Endothelial cell (in vitro differentiated cells): ENCODE results near the gene RNF123. TPM values are rescaled to one million over a fixed set of nuclear protein-coding genes. Genes with fewer than 3 reads are reported as not detected.

Experiments
- DNase-seq: peaks from one replicate; pipeline ENCODE4 v3.0.0; 2021; ENCODE audit warnings: low spot score
- H3K27ac Mint-ChIP-seq: one replicate; pipeline ENCODE4 v1.8.0; 2021; ENCODE audit warnings: mixed read lengths, inconsistent platforms; ENCODE audit not compliant: unreplicated experiment
- H3K27me3 Mint-ChIP-seq: one replicate; pipeline ENCODE4 v1.8.0; 2021; ENCODE audit warnings: mild to moderate bottlenecking, moderate library complexity, mixed read lengths, inconsistent platforms; ENCODE audit not compliant: unreplicated experiment
- H3K36me3 Mint-ChIP-seq: one replicate; pipeline ENCODE4 v1.8.0; 2021; ENCODE audit warnings: mild to moderate bottlenecking, low read depth, mixed read lengths, inconsistent platforms; ENCODE audit not compliant: unreplicated experiment
- H3K4me1 Mint-ChIP-seq: one replicate; pipeline ENCODE4 v1.8.0; 2021; ENCODE audit warnings: mild to moderate bottlenecking, mixed read lengths, inconsistent platforms; ENCODE audit not compliant: unreplicated experiment
- H3K4me3 Mint-ChIP-seq: one replicate; pipeline ENCODE4 v1.8.0; 2021; ENCODE audit warnings: mild to moderate bottlenecking, mixed read lengths, inconsistent platforms; ENCODE audit not compliant: unreplicated experiment
- H3K9me3 Mint-ChIP-seq: one replicate; pipeline ENCODE4 v1.8.0; 2021; ENCODE audit warnings: mixed read lengths, inconsistent platforms; ENCODE audit not compliant: unreplicated experiment
- CTCF ChIP-seq: fragments of 200-600 bp; sonication (generic); IDR thresholded peaks from one replicate; pipeline ENCODE4 v1.5.0; 2021; ENCODE audit warnings: antibody characterized with exemption; ENCODE audit not compliant: unreplicated experiment
- total RNA-seq: library from RNA; stranded (reverse); fragmentation: NEBNext Ultra II Directional; extraction: Animal tissue kit (Norgen Biotek cat#: 25700); gene quantifications from one replicate; pipeline ENCODE4 v1.2.1, GENCODE V29; 2021; ENCODE audit not compliant: unreplicated experiment

RNF123 gene
- total RNA-seq, 1 donor from 2014 or later = 42.3 TPM

- Mint-ChIP-seq H3K27ac (no peak overlapping the region), H3K4me1 (no peaks in the 10 kb centered on the region), H3K27me3 (no peaks in the 10 kb centered on the region), H3K36me3 (peaks cover 4% of the 10 kb centered on the region), H3K4me3 (no peak overlapping the region), H3K9me3 (no peaks in the 10 kb centered on the region)
- DNase-seq = no peak
- TF ChIP-seq CTCF = no peak
These were observed 74.6 kb downstream of the RNF123 start for GRCh38 chr3:49763981-49764380.

DNA sequence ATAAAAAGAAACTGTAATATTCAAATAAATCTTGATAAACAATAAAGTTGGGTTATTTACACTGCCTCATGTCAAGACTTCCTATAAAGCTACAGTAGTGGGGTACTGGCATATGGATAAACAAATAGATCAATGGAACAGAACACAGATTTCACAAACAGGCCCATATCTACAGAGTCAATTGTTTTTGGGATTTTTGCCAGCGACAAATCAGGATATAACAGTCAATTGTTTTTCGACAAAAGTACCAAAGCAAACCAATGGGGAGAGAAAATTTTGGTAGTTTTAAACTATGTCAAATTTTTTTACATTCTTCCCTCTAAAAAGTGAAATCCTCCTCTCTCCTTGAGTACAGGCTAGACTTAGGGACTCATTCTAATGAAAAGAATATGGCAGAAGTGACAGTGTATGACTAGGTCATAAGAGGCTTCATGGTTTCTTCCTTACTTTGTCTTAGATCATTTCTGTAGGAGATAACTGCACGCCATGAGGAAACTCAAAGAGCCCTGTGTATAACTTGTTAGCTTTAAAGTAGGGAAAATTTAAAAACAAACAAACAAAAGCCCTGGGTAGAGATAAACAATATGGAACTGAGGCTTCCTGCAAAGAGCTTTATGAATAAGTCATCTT lies 80.0 kb downstream of the RNF123 start:
- H3K4me3 Mint-ChIP-seq = no peak overlapping the region
- peaks cover 4% of the 10 kb centered on the region for H3K36me3 Mint-ChIP-seq
- H3K27me3 Mint-ChIP-seq = no peaks in the 10 kb centered on the region
- no peak for TF ChIP-seq CTCF
- H3K4me1 Mint-ChIP-seq = peaks cover 5% of the 10 kb centered on the region
- DNase-seq = no peak
- no peaks in the 10 kb centered on the region for H3K9me3 Mint-ChIP-seq
- H3K27ac Mint-ChIP-seq = no peak overlapping the region

GRCh38 chr3:49769926-49770325 lies 80.6 kb downstream of the RNF123 start:
- DNase-seq = no peak
- Mint-ChIP-seq H3K36me3 (peaks cover 2% of the 10 kb centered on the region), H3K9me3 (no peaks in the 10 kb centered on the region), H3K4me1 (peaks cover 5% of the 10 kb centered on the region), H3K4me3 (no peak overlapping the region), H3K27ac (no peak overlapping the region), H3K27me3 (no peaks in the 10 kb centered on the region)
- no peak for TF ChIP-seq CTCF

Other genes starting within 250 kb of the RNF123 start
- gene DAG1, start 219.3 kb upstream of the RNF123 start, total RNA-seq = 54.8 TPM
- 2.4 TPM for gene BSN, start 135.1 kb upstream of the RNF123 start, total RNA-seq
- gene APEH, start 15.2 kb upstream of the RNF123 start, total RNA-seq = 71.1 TPM
- 22.0 TPM for gene MST1, start 83 bp upstream of the RNF123 start, total RNA-seq
- gene AMIGO3, start 30.1 kb downstream of the RNF123 start, total RNA-seq = 0.56 TPM
- gene GMPPB, start 34.4 kb downstream of the RNF123 start, total RNA-seq = 21.3 TPM
- 56.4 TPM for gene IP6K1, start 97.0 kb downstream of the RNF123 start, total RNA-seq
- 1.1 TPM for gene CDHR4, start 110.3 kb downstream of the RNF123 start, total RNA-seq
- 57.6 TPM for gene INKA1, start 113.7 kb downstream of the RNF123 start, total RNA-seq
- 6.0 TPM for gene UBA7, start 124.4 kb downstream of the RNF123 start, total RNA-seq
- 6.2 TPM for gene TRAIP, start 167.0 kb downstream of the RNF123 start, total RNA-seq
- 0.67 TPM for gene CAMKV, start 180.3 kb downstream of the RNF123 start, total RNA-seq
- gene MST1R, start 214.3 kb downstream of the RNF123 start, total RNA-seq = 0.67 TPM
- gene MON1A, start 240.3 kb downstream of the RNF123 start, total RNA-seq = 6.1 TPM